ENCODE data around the gene ANKS1A.

Gene ANKS1A

DNA sequence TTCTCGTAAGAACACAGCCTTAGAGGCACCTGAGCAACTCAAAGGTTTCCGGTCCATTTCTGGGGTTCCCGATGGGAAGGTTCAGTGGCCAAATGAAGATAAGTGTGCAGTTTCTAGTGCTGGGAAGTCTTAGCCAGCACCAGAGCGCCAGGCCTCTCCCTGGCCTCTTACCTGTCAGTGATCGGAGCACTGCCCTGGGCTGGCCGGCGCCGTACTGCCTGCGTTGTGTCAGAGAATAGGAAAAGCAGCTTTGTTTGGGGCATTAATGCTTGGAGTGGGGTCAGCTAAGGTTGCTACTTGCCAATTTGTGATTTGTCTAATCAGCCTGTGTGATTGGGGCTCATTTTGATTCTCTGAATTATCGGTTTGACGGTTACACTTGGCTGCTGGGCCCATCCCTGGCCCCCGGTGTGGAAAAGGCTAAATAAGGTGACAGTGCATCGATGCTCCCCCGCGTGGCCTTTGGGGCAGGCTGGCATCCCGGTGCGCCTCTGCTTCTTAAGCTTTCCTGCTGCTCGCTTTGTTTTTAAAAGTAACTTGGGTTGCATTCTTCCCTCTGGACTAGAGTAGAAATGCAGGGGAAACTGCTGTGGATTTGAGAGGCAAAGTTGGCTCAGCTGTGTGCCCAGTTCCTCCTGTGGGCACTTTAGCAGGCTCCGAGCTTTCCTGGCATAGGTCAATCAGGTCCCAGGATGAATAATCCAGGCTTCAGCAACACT is 200.3 kb downstream of the ANKS1A start:
- TF ChIP-seq FOXM1 (IDR thresholded peaks at IDR 0.05; ENCODE audit: borderline replicate concordance, low read depth) (no peak), TEAD4 (IDR thresholded peaks at IDR 0.05) (no peak), RAD21 (IDR thresholded peaks at IDR 0.05; ENCODE audit: low read depth) (no peak), CREB1 (IDR thresholded peaks at IDR 0.05; ENCODE audit: low read depth) (no peak), CEBPB (IDR thresholded peaks at IDR 0.05) (no peak), EGR1 (IDR thresholded peaks at IDR 0.05) (no peak), NFIC (IDR thresholded peaks at IDR 0.05) (no peak), ZBTB7A (IDR thresholded peaks at IDR 0.05; ENCODE audit: low read depth) (no peak), EP300 (IDR thresholded peaks at IDR 0.05; ENCODE audit: borderline replicate concordance) (no peak), TAF1 (IDR thresholded peaks at IDR 0.05; ENCODE audit: low read depth) (no peak), TCF12 (IDR thresholded peaks at IDR 0.05; ENCODE audit: low read depth) (no peak)
- TF ChIP-seq, protein P1, sequence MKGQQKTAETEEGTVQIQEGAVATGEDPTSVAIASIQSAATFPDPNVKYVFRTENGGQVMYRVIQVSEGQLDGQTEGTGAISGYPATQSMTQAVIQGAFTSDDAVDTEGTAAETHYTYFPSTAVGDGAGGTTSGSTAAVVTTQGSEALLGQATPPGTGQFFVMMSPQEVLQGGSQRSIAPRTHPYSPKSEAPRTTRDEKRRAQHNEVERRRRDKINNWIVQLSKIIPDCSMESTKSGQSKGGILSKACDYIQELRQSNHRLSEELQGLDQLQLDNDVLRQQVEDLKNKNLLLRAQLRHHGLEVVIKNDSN (IDR thresholded peaks at IDR 0.05): no peak

DNA sequence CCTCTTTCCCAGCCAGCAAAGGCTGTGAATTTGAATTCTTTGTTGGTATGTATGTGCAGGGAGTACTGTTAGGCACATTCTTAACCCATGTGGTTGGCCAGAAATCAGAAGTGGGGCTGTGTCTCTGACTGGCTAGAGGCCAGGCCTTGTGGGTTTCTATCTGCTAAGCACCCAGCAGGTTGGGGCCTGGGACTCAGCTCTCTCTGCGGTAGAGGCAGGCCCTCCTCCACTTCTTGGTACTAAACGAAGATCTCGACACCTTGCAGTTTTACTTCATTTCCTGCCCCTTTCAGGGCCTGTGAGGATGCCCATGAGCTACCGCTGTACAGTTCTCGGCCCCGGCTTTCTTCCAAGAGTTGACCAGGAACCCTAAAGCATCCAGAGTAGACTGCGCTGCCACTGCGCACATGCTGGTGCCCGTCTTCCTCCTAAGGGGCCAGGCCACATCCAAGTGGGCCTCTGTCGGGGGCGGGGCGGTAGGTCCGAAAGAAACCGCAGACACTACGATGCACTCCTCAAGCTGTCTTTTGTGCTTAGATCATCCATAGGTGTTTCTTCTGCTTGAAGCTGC is 201.0 kb downstream of the ANKS1A start:
- TF ChIP-seq TAF1 (IDR thresholded peaks at IDR 0.05; ENCODE audit: low read depth): no peak
- TF ChIP-seq FOXM1 (IDR thresholded peaks at IDR 0.05; ENCODE audit: borderline replicate concordance, low read depth): no peak
- no peak for TF ChIP-seq RAD21 (IDR thresholded peaks at IDR 0.05; ENCODE audit: low read depth)
- TF ChIP-seq NFIC (IDR thresholded peaks at IDR 0.05): no peak
- no peak for TF ChIP-seq EGR1 (IDR thresholded peaks at IDR 0.05)
- no peak for TF ChIP-seq YY1 (IDR thresholded peaks at IDR 0.05; ENCODE audit: low read depth)
- TF ChIP-seq TCF12 (IDR thresholded peaks at IDR 0.05; ENCODE audit: low read depth): no peak
- TF ChIP-seq CREB1 (IDR thresholded peaks at IDR 0.05; ENCODE audit: low read depth): no peak
- TF ChIP-seq TEAD4 (IDR thresholded peaks at IDR 0.05): no peak
- TF ChIP-seq, protein P2, sequence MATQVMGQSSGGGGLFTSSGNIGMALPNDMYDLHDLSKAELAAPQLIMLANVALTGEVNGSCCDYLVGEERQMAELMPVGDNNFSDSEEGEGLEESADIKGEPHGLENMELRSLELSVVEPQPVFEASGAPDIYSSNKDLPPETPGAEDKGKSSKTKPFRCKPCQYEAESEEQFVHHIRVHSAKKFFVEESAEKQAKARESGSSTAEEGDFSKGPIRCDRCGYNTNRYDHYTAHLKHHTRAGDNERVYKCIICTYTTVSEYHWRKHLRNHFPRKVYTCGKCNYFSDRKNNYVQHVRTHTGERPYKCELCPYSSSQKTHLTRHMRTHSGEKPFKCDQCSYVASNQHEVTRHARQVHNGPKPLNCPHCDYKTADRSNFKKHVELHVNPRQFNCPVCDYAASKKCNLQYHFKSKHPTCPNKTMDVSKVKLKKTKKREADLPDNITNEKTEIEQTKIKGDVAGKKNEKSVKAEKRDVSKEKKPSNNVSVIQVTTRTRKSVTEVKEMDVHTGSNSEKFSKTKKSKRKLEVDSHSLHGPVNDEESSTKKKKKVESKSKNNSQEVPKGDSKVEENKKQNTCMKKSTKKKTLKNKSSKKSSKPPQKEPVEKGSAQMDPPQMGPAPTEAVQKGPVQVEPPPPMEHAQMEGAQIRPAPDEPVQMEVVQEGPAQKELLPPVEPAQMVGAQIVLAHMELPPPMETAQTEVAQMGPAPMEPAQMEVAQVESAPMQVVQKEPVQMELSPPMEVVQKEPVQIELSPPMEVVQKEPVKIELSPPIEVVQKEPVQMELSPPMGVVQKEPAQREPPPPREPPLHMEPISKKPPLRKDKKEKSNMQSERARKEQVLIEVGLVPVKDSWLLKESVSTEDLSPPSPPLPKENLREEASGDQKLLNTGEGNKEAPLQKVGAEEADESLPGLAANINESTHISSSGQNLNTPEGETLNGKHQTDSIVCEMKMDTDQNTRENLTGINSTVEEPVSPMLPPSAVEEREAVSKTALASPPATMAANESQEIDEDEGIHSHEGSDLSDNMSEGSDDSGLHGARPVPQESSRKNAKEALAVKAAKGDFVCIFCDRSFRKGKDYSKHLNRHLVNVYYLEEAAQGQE (IDR thresholded peaks at IDR 0.05; ENCODE audit: low read depth): no peak
- TF ChIP-seq EP300 (IDR thresholded peaks at IDR 0.05; ENCODE audit: borderline replicate concordance): no peak
- TF ChIP-seq ZBTB7A (IDR thresholded peaks at IDR 0.05; ENCODE audit: low read depth): no peak
- TF ChIP-seq CEBPB (IDR thresholded peaks at IDR 0.05): no peak
- TF ChIP-seq, protein P1 (IDR thresholded peaks at IDR 0.05): no peak
- TF ChIP-seq, protein P3, sequence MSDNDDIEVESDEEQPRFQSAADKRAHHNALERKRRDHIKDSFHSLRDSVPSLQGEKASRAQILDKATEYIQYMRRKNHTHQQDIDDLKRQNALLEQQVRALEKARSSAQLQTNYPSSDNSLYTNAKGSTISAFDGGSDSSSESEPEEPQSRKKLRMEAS (IDR thresholded peaks at IDR 0.05): no peak

DNA sequence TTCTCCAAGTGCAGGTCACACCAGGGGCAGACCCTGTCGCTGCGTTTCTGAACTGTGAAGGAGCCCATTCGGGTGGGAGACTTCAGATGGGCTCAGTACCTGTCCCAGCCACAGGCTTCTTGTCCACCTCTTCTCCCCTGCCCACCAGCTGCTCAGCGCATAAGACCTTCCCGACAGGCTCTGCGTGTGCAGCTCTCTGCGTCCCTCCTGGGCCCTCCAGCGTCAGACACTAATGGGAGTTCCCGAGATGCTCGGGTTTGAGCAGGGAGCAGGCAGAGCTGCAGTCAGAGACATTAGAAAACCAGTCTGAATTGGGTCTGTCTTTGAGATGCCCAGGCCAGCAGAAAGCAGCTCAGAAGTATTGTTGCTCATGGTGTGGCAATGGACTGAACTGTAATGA is 201.7 kb downstream of the ANKS1A start:
- TF ChIP-seq YY1 (IDR thresholded peaks at IDR 0.05; ENCODE audit: low read depth) (no peak), TAF1 (IDR thresholded peaks at IDR 0.05; ENCODE audit: low read depth) (no peak), EGR1 (IDR thresholded peaks at IDR 0.05) (no peak), FOXM1 (IDR thresholded peaks at IDR 0.05; ENCODE audit: borderline replicate concordance, low read depth) (no peak)
- TF ChIP-seq, protein P3 (IDR thresholded peaks at IDR 0.05): no peak
- TF ChIP-seq, protein P2 (IDR thresholded peaks at IDR 0.05; ENCODE audit: low read depth): no peak
- TF ChIP-seq, protein P1 (IDR thresholded peaks at IDR 0.05): no peak

DNA sequence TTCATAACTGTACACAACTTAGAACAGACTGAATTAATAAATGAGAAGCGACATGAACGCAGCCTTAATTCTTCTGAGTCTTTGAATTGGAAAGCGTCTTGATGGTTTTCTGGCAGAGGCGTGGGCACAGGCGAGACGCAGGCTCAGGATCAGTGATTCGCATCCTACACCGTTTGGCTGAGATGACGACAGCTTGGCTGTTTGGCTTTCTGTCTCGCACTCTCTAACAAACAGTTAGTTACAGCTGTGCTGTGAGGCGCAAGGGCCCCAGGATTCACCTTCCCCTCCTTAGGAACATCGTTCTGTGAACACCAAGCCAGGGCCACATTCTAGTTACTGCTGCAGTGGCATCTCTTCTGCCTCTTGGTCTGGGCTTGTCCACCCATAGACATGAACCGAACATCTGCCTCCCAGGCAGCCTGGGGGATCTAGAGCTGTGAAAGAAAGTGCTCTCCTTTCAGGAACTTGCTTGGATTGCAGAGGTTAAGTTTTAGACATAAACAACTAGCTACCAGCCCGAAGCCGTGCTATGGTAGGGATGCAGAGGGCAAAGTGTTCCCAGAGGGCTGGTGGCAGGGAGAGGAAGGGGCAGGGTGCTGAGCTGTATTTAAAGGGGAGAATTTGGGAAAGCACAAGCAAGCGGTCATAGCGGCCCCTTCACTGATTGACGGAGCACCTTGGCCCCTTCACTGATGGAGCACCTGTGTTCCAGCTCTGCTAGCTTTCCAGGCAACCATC is 202.5 kb downstream of the ANKS1A start:
- no peak for TF ChIP-seq EGR1 (IDR thresholded peaks at IDR 0.05)
- TF ChIP-seq TEAD4 (IDR thresholded peaks at IDR 0.05): no peak
- TF ChIP-seq ZBTB7A (IDR thresholded peaks at IDR 0.05; ENCODE audit: low read depth): no peak
- TF ChIP-seq, protein P2 (IDR thresholded peaks at IDR 0.05; ENCODE audit: low read depth): no peak
- no peak for TF ChIP-seq CEBPB (IDR thresholded peaks at IDR 0.05)
- TF ChIP-seq CREB1 (IDR thresholded peaks at IDR 0.05; ENCODE audit: low read depth): no peak
- TF ChIP-seq TAF1 (IDR thresholded peaks at IDR 0.05; ENCODE audit: low read depth): no peak
- TF ChIP-seq, protein P3 (IDR thresholded peaks at IDR 0.05): no peak
- TF ChIP-seq YY1 (IDR thresholded peaks at IDR 0.05; ENCODE audit: low read depth): no peak
- no peak for TF ChIP-seq NFIC (IDR thresholded peaks at IDR 0.05)
- no peak for TF ChIP-seq RAD21 (IDR thresholded peaks at IDR 0.05; ENCODE audit: low read depth)
